HG03342 (cell line): Measurements from ENCODE around the gene AP2B1.

ENCODE experiments used
- ATAC-seq: cut with Tn5 transposase; IDR thresholded peaks from one replicate; pipeline ENCODE4 v1.9.1; 2021; ENCODE audit warnings: mild to moderate bottlenecking, moderate library complexity; ENCODE audit not compliant: unreplicated experiment

AP2B1 gene

GRCh38 chr17:35727635-35728034, 140.5 kb downstream of the AP2B1 start:
- no peak for ATAC-seq

- no peak for ATAC-seq
These were observed 141.4 kb downstream of the AP2B1 start for GRCh38 chr17:35728551-35728950.

GRCh38 chr17:35729405-35729833, 142.3 kb downstream of the AP2B1 start:
- no peak for ATAC-seq

GRCh38 chr17:35730400-35731005, 143.4 kb downstream of the AP2B1 start:
- no peak for ATAC-seq

- no peak for ATAC-seq
These were observed 144.3 kb downstream of the AP2B1 start, which contains the start of gene RASL10B for GRCh38 chr17:35731239-35731916. TSS of gene RASL10B (plus strand) at chr17:35731639. CDS start at chr17:35735185, 3,546 bp downstream.

- no peak for ATAC-seq
These were observed 145.0 kb downstream of the AP2B1 start for GRCh38 chr17:35731917-35732805.

GRCh38 chr17:35732806-35733136, 145.6 kb downstream of the AP2B1 start:
- ATAC-seq = no peak

- ATAC-seq = no peak
These were observed 146.2 kb downstream of the AP2B1 start for GRCh38 chr17:35733366-35733765.

- ATAC-seq = no peak
These were observed 147.3 kb downstream of the AP2B1 start for GRCh38 chr17:35734396-35734795.

GRCh38 chr17:35735036-35735805, 148.1 kb downstream of the AP2B1 start:
- ATAC-seq = no peak

GRCh38 chr17:35736236-35736635, 149.1 kb downstream of the AP2B1 start:
- no peak for ATAC-seq

- no peak for ATAC-seq
These were observed 151.5 kb downstream of the AP2B1 start for GRCh38 chr17:35738519-35739133.

GRCh38 chr17:35740216-35740615, 153.1 kb downstream of the AP2B1 start:
- no peak for ATAC-seq

GRCh38 chr17:35740997-35741931, 154.1 kb downstream of the AP2B1 start:
- ATAC-seq = no peak

- no peak for ATAC-seq
These were observed 155.4 kb downstream of the AP2B1 start for GRCh38 chr17:35742496-35742895.

- ATAC-seq = no peak
These were observed 155.9 kb downstream of the AP2B1 start for GRCh38 chr17:35742896-35743477.

- no peak for ATAC-seq
These were observed 156.7 kb downstream of the AP2B1 start for GRCh38 chr17:35743626-35744328.

GRCh38 chr17:35744830-35745229, 157.7 kb downstream of the AP2B1 start:
- ATAC-seq = no peak
